Rectal smooth muscle tissue (tissue), 1 donor: ENCODE measurements around the gene TJP1.

Experiments used
- H3K27ac ChIP-seq: one replicate; pipeline ENCODE4 v1.7.0; 2013; ENCODE audit warnings: low read depth, low read length, inconsistent platforms
- H3K27me3 ChIP-seq: one replicate; pipeline ENCODE4 v1.7.0; 2013; ENCODE audit warnings: low read length; ENCODE audit not compliant: control insufficient read depth, insufficient read depth
- H3K36me3 ChIP-seq: one replicate; pipeline ENCODE4 v1.7.0; 2013; ENCODE audit warnings: low read length; ENCODE audit not compliant: control insufficient read depth, insufficient read depth
- H3K4me1 ChIP-seq: one replicate; pipeline ENCODE4 v1.7.0; 2013; ENCODE audit warnings: low read length; ENCODE audit not compliant: control insufficient read depth, insufficient read depth
- H3K4me3 ChIP-seq: one replicate; pipeline ENCODE4 v1.7.0; 2013; ENCODE audit warnings: low read length
- H3K9ac ChIP-seq: one replicate; pipeline ENCODE4 v1.7.0; 2013; ENCODE audit warnings: low read length

The TJP1 gene

DNA sequence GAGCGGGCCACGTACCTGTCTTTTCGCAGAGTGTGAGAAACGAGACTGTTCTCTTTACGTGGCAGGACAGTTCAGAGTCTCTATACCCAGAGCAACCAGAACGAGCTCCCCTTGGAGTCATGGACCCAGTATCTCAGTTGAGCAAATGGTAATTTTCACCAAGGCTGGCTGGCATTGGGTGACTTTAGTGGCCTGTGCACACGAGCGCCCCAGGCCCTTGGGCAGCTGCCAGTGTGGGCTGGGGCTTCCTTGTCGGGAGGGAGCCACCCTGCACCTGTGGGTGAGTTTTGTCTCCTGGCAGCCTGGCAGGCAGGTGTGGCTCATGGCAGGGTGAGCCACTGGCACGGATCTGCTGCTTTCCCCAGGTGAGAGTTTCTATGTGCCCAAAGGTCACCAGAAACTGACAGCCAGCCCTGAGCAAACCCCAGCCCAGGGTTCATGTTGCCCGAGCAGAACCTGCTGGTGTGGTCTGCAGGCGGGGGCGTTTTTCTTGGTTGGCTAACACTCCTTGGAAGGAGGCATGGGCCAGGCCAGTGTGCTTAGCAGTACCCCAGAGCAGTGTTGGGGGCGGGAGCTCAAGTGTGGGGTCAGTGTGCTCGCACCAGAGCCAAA, 135.0 kb downstream of the TJP1 start:
- Histone ChIP-seq H3K4me1 (no peaks in the 10 kb centered on the region), H3K27ac (no peak overlapping the region), H3K27me3 (no peaks in the 10 kb centered on the region), H3K4me3 (peak overlapping the region; percentile 24), H3K9ac (no peak overlapping the region), H3K36me3 (no peaks in the 10 kb centered on the region)

- Histone ChIP-seq H3K27ac (no peak overlapping the region), H3K36me3 (no peaks in the 10 kb centered on the region), H3K9ac (no peak overlapping the region), H3K4me3 (peak overlapping the region; percentile 24), H3K27me3 (no peaks in the 10 kb centered on the region), H3K4me1 (no peaks in the 10 kb centered on the region)
These were observed 135.6 kb downstream of the TJP1 start for GRCh38 chr15:29686445-29687203.

DNA sequence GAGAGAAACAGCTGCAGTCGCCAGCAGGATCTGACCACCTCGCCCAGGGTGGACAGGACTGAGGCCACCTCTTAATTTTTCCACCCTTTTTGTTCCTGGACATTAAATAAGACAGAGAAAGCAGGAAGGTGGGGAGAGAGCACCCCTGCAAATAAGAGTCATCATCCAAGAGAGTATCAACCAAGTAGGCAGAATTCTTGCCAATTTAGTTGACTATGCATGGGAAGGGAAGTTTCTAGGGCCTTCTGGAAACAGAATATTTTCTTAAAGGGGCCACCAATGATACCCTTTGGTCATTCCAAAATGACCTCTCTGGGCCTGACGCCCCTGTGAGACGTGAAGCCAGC, 136.2 kb downstream of the TJP1 start:
- H3K4me3 ChIP-seq = no peak overlapping the region
- H3K4me1 ChIP-seq = no peaks in the 10 kb centered on the region
- no peaks in the 10 kb centered on the region for H3K36me3 ChIP-seq
- H3K27ac ChIP-seq = no peak overlapping the region
- H3K9ac ChIP-seq = no peak overlapping the region
- no peaks in the 10 kb centered on the region for H3K27me3 ChIP-seq

- no peak overlapping the region for H3K4me3 ChIP-seq
- H3K9ac ChIP-seq = no peak overlapping the region
- no peaks in the 10 kb centered on the region for H3K4me1 ChIP-seq
- H3K36me3 ChIP-seq = no peaks in the 10 kb centered on the region
- no peak overlapping the region for H3K27ac ChIP-seq
- H3K27me3 ChIP-seq = no peaks in the 10 kb centered on the region
These were observed 136.9 kb downstream of the TJP1 start for GRCh38 chr15:29685156-29686078.

GRCh38 chr15:29682781-29683180, 139.5 kb downstream of the TJP1 start:
- Histone ChIP-seq H3K27me3 (no peaks in the 10 kb centered on the region), H3K36me3 (no peaks in the 10 kb centered on the region), H3K4me1 (no peaks in the 10 kb centered on the region), H3K4me3 (no peak overlapping the region), H3K27ac (no peak overlapping the region), H3K9ac (no peak overlapping the region)

GRCh38 chr15:29682361-29682760, 139.9 kb downstream of the TJP1 start:
- no peaks in the 10 kb centered on the region for H3K27me3 ChIP-seq
- H3K27ac ChIP-seq = no peak overlapping the region
- H3K4me1 ChIP-seq = no peaks in the 10 kb centered on the region
- H3K9ac ChIP-seq = no peak overlapping the region
- H3K4me3 ChIP-seq = no peak overlapping the region
- H3K36me3 ChIP-seq = no peaks in the 10 kb centered on the region

DNA sequence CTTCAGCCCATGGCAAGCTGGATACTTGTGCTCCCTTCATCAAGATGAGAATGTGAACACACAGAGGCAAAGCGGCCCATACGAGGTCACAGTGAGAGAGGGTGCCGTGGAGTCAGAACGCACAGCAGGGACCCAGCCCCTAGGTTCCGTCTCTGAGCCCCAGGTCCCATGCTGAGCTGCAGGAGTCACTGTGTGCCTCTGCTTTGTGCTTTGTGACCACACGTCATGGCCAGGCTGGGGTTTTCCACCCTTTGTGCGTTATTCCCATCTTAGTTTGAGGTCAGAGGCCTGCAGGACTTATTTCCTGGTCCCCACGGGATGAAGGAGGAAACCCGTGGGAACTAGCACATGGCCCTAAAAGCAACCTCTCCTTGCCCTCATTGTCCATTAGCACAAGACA, 140.3 kb downstream of the TJP1 start:
- no peaks in the 10 kb centered on the region for H3K4me1 ChIP-seq
- no peaks in the 10 kb centered on the region for H3K36me3 ChIP-seq
- H3K27ac ChIP-seq = no peak overlapping the region
- H3K9ac ChIP-seq = no peak overlapping the region
- H3K27me3 ChIP-seq = no peaks in the 10 kb centered on the region
- no peak overlapping the region for H3K4me3 ChIP-seq

- no peak overlapping the region for H3K4me3 ChIP-seq
- no peaks in the 10 kb centered on the region for H3K4me1 ChIP-seq
- no peaks in the 10 kb centered on the region for H3K27me3 ChIP-seq
- H3K9ac ChIP-seq = no peak overlapping the region
- H3K27ac ChIP-seq = no peak overlapping the region
- H3K36me3 ChIP-seq = no peaks in the 10 kb centered on the region
These were observed 141.0 kb downstream of the TJP1 start for GRCh38 chr15:29681166-29681845.

- H3K27me3 ChIP-seq = no peaks in the 10 kb centered on the region
- H3K4me1 ChIP-seq = no peaks in the 10 kb centered on the region
- no peak overlapping the region for H3K4me3 ChIP-seq
- no peak overlapping the region for H3K27ac ChIP-seq
- no peaks in the 10 kb centered on the region for H3K36me3 ChIP-seq
- no peak overlapping the region for H3K9ac ChIP-seq
These were observed 141.7 kb downstream of the TJP1 start for GRCh38 chr15:29680465-29681165.

GRCh38 chr15:29678504-29679034, 143.7 kb downstream of the TJP1 start:
- Histone ChIP-seq H3K9ac (no peak overlapping the region), H3K4me3 (no peak overlapping the region), H3K4me1 (no peaks in the 10 kb centered on the region), H3K27me3 (no peaks in the 10 kb centered on the region), H3K27ac (no peak overlapping the region), H3K36me3 (no peaks in the 10 kb centered on the region)

DNA sequence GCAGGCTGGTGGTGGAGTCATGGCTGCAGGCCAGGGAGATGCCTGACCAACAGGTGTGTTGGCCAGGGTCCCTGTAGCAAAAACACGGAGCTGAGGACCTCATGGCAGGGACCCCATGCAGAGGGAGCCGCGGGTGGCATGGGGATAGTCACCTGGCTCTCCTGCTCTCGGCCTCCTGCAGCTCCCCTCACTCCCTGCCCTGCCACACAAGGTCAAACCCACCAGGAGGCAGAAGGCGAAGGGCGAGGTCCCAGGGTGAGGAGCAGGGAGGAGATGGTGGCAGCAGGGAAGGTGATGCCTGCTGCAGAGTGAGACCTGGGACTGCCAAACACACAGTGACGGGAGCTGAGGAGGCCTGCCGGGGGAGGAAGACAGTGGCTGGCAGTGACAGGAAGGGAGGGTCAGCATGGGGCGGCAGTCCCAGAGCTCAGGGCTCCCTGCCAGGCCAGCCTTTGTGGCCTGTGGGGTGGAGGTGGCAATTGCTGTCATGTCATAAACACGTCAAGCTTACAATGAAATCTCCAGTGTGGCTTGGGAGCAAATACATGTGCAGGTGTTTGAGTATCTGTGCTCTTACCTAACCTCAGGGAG, 144.3 kb downstream of the TJP1 start:
- no peaks in the 10 kb centered on the region for H3K4me1 ChIP-seq
- H3K27ac ChIP-seq = no peak overlapping the region
- no peak overlapping the region for H3K4me3 ChIP-seq
- H3K27me3 ChIP-seq = no peaks in the 10 kb centered on the region
- H3K9ac ChIP-seq = no peak overlapping the region
- H3K36me3 ChIP-seq = no peaks in the 10 kb centered on the region
